Inferior parietal cortex (tissue), 1 donor: Measurements from ENCODE around the gene HOXB7.

Source experiments
- DNase-seq: peaks from one replicate; pipeline ENCODE4 v3.0.0-alpha.2; 2016; ENCODE audit errors: extremely low spot score

HOXB7 gene

GRCh38 chr17:48565925-48566710, 44.7 kb downstream of the HOXB7 start:
- no peak for DNase-seq

- no peak for DNase-seq
Measured at GRCh38 chr17:48565022-48565554, 45.7 kb downstream of the HOXB7 start.

DNA sequence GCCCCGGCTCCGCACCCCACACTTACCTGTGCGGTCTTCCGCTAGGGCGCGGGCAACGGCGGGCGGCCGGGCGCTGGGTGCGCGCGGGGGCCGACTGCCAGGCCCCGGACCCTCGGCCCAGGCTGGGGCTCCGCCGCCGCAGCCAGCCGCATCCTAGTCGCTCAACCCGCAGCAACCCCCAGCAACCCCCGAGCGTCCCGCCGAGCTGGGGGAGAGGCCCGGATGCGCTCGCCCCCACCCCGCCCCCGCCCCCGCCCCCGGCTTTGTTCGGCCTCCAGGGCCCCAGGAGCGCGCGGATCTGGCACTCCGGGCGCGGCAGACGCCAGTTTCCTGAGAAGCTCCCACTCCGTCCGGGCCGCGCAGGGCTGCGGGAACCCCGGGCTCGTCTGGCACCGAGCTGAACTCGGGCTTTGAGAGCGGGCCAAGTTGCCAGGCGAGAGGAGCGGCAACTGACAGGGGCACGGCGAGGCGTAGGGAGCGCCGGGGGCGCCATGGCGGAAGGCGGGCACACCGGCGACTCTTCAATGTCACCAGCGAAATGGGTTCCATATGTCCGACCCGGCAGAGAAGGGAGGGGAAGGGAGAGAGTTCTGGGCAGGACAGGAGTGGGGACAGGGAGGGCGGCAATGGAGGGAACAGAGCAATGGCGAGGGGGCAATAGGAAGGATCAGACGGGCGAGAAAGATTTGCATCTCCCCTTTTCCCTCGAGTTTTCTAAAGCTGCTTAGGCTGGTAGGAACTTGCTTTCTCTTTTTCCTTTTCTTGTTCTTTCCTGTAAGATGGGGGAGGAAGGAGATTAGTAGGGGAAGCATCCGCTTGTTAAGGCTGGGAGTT, 46.4 kb downstream of the HOXB7 start:
- no peak for DNase-seq

DNA sequence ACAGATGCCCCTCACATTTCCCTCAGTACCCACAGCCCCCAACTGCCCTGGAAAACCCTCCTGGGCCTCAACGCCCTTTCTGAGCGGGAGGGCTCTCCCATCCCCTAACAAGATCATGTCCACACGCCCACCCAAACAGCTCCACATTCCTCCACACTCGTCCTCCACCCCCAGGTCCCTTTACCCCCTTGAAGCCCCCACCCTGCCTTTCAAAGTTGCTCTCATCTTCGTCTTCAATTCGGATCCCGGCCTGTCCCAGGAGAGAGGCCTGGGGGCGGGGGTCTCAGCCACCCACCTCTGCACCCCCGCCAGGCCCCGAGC, 47.0 kb downstream of the HOXB7 start:
- DNase-seq: no peak

DNA sequence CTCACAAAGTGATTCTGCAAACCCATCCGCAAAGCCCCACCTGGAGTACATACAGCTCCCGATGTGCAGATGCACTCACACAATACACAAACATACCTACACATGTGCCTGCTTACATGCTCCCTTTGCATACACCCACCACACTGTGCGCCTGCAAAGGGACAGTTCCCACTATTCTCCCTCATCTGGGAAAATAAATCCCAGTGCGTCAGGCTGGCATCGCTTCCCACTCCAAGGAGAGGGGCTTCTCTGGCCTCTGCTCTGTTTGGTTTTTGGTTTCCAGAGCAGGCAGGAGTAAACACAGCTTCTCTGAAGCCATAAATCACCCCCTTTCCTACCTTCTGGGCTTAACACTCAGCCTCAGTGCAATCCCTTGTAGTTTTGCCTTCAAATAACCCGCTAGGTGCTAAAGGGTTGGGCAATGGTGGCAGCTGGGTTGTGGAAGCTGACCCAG, 47.4 kb downstream of the HOXB7 start:
- DNase-seq: no peak

DNA sequence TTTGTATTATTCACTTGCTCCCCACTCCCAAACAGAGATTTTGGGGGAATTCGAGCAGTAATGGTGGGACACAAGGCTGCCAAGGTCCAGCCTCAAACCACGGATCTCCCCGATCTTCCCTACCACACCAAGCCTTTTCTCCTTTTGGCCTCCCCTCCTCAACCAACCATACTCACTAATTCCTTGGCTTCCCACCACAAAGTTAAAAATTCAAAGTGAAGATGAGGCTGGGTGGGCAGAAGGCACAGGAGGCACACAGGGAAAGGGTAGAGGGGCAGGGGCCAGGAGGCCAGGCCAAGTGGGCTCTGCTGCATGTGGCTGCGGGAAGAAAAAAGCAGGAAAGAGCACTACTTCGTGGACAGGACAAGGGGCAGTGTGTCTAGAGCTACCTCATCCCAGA, 47.9 kb downstream of the HOXB7 start:
- no peak for DNase-seq

DNA sequence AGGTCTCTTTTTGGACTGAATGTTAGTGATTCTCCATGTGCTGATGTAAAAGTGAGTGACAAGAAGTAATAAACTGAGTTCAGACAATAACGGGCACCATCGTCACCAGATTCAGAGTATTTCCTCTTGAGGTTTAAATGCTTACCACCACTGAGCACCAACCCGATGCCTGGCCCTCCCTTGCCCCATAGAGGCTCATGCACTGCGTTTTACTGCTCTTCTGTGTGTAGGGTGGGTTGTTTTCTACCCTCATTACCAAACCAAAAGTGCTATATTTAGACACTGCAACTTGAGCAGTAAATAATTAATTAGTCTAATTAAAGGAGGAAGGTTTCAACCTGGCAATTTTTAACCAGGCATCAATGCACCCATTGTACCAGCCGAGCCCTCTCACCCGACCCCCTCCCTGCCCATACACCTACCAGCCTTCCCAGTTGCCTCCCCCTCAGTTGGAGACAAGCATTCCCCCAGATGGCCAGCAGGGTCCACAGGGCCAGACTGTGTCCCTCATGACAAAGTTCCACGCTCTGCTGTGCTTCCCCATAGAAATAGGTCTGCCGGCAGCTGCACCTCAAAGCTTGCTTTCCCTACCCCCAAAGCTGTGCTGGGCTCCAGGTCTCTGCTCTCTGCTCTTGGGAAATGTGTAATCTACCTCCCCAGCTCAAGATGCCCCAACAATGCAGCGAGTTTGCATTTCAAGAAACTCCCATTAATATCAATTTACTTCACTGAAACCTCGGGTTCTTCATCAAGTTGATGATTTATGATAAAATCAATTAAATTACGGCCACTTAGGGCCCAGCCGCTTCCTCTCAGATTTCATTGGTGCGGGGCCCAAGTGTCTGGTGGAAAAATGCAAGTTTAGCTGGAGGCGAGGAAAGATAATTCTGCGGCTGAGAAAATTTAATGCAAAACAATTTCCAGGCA, 48.7 kb downstream of the HOXB7 start:
- no peak for DNase-seq

GRCh38 chr17:48559840-48560817, 50.7 kb downstream of the HOXB7 start:
- DNase-seq: no peak

DNA sequence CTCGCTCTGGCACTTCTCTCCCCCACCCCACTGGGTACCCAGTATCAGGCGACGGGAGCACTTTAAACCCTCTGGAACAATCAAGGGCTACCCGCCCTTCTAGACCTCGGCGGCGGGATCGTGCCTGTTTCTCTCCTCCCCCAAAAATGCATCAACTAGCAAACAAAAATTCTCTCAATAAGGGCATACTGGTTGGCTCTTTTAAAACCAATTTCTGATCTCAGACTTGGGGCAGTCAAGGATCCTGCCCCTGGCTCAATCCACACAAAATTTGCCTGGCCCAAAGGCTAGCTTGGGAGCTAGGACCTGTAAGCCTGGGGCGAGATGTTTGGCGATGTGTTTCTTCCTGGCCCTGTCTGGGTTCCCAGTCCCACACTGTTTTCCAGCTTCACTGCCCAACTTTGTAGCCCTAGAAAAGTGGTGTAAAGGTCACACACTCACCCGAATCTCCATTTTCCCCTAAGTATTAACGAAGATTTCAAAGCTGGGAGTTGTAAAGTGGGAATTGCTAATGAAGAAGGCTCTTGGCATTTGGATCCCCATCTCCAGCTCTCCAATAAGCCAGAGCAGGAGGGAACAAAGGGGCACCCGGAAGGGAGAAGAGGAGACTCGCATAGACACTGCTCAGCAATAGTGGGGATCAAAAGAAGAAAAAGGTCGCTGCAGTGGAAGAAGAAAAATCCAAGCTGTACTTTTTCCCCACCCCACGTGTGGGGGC, 51.5 kb downstream of the HOXB7 start:
- no peak for DNase-seq

DNA sequence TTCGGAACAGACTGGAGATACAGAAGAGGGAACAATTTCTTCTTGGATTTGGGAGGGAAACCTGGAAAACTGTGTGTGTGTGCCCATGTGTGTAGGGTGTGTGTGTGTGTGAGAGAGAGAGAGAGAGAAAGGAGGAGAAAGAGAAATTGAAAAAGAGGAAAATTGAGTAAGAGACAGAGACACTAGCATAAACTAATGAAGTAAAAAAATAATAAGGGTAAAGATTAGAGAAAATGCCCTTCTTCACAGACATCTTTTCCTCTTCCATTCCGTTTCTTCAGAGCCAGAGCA, 52.0 kb downstream of the HOXB7 start:
- DNase-seq: no peak

DNA sequence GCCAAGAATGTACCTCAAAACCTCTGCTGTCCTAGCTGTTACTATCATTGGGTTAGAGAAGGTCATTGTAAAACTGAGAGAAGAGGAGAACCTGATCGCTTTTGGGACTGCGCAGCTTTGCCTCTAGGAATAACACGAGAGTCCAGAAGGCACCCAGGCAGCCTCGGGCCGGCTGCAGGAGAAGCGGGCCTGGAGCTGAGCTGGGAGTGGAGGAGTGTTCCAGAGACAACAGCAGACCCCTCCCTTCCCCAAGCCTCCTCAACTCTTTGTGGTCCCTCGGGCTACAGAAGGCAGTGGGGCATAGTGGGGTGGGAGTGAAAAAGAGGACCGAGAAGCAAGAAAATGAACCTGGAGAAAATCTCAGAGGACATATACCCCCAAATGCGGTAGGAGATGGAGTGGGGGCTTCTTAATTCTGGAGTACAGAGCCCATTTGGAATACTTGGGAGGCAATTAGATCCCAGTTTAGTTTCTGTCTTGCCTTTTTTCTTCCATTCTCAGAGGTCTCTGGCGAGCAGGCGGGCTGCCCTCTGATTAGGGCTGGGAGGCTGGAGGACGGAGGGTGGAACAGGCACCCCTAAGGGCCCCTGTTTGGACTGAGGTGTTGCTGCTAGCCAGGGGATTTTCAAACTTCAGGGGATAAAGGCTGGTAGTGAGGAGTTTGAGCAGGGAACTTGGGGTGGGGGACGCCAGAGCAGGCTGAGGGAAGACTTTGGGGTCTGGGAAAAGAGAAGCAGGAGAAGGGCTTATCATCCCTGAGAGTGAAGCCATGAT, 52.6 kb downstream of the HOXB7 start:
- no peak for DNase-seq
